TTC549 (cell line): ENCODE data around the gene SCYGR1.
"Not testable (repeated sequence)": the region's sequence is repeated elsewhere in the genome, so short reads cannot be mapped to it uniquely, and the experiment has no call there.

ENCODE experiments used
- FAIRE-seq: peaks from 2 replicates; lab custom pipeline; 2012; peaks lifted over from hg19 to GRCh38; lab: Jason Lieb, UNC

SCYGR1 gene

GRCh38 chr2:227402959-227403358 is 15.2 kb upstream of the SCYGR1 start:
- no peak for FAIRE-seq

GRCh38 chr2:227402321-227402720 is 14.6 kb upstream of the SCYGR1 start:
- FAIRE-seq: no peak

- FAIRE-seq: no peak
Observed at GRCh38 chr2:227401550-227401949, 13.8 kb upstream of the SCYGR1 start.

- FAIRE-seq: no peak
Observed at GRCh38 chr2:227398684-227399670, 11.2 kb upstream of the SCYGR1 start.

- no peak for FAIRE-seq
Observed at GRCh38 chr2:227397562-227397961, 9.8 kb upstream of the SCYGR1 start.

- no peak for FAIRE-seq
Observed at GRCh38 chr2:227395556-227395955, 7.8 kb upstream of the SCYGR1 start.

GRCh38 chr2:227394401-227394800 is 6.7 kb upstream of the SCYGR1 start:
- FAIRE-seq: no peak

GRCh38 chr2:227390468-227391256 is 2.9 kb upstream of the SCYGR1 start:
- no peak for FAIRE-seq

- peak; percentile 46 for FAIRE-seq
Observed at GRCh38 chr2:227389661-227390060, 1.9 kb upstream of the SCYGR1 start.

- peak; percentile 91 for FAIRE-seq
Observed at GRCh38 chr2:227389231-227389630, 1.5 kb upstream of the SCYGR1 start.

- no peak for FAIRE-seq
Observed at GRCh38 chr2:227388537-227389011, 825 bp upstream of the SCYGR1 start.

GRCh38 chr2:227386630-227387029 is 1.1 kb downstream of the SCYGR1 start:
- FAIRE-seq: no peak

GRCh38 chr2:227383686-227384085 is 4.1 kb downstream of the SCYGR1 start:
- FAIRE-seq: no peak

GRCh38 chr2:227382241-227382835 is 5.4 kb downstream of the SCYGR1 start:
- not testable (repeated sequence) for FAIRE-seq

- no peak for FAIRE-seq
Observed at GRCh38 chr2:227379095-227379494, 8.7 kb downstream of the SCYGR1 start, which contains the start of gene TM4SF20. Gene TM4SF20 (minus strand): TSS chr2:227379306. CDS start chr2:227379268, 38 bp downstream.

GRCh38 chr2:227378371-227378782 is 9.4 kb downstream of the SCYGR1 start:
- FAIRE-seq: no peak

- FAIRE-seq: no peak
Observed at GRCh38 chr2:227377467-227378351, 10.0 kb downstream of the SCYGR1 start.

GRCh38 chr2:227376656-227377396 is 10.9 kb downstream of the SCYGR1 start:
- FAIRE-seq: no peak

GRCh38 chr2:227374158-227374557 is 13.6 kb downstream of the SCYGR1 start:
- no peak for FAIRE-seq

- FAIRE-seq: no peak
Observed at GRCh38 chr2:227373389-227373788, 14.4 kb downstream of the SCYGR1 start.
